LHCN-M2 (cell line): ENCODE data around the gene AKR1C1. TPM values are rescaled to one million over a fixed set of nuclear protein-coding genes. Genes with fewer than 3 reads are reported as not detected.
"Not testable (repeated sequence)": the region's sequence is repeated elsewhere in the genome, so short reads cannot be mapped to it uniquely, and the experiment has no call there.

ENCODE experiments used
- DNase-seq: peaks from one replicate; pipeline ENCODE4 v3.0.0-alpha.2; 2012; ENCODE audit warnings: low read depth
- total RNA-seq: library from RNA; depleted of rRNA; stranded (reverse); fragments of >200 nt; gene quantifications from 2 replicates; pipeline ENCODE4 v1.2.3, GENCODE V29; 2014

AKR1C1 gene
- total RNA-seq, 1 experiment from 2014 or later: 56.1 TPM

DNA sequence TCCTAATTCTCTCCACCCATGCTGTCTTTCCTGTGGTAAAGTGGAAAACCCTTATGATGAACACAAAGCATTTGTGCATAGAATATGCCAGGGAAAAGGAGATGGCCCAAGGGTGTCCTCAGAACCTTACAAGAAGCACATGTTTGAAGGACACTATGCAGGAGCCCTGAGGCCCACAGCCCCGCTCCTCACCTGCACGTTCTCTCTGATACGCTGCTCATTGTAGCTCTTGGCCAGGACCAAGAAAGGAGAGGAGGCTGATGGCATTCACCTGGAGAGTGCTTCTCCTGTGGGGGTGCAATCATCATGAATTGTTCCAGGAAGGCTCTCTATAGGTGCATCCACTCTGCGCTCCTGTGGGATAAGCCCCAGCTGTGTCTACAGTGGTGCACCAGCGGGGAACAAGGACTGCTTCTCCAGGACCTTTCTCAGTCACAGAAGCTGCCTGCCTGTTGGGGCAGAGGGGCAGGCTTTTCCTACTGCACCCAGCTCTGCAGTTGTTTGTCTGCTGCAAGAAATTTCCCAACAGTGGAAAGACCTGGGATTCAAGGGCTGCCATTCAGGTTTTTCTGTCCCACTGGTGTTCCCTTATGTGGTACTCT, 20.5 kb downstream of the AKR1C1 start:
- DNase-seq: no peak

DNA sequence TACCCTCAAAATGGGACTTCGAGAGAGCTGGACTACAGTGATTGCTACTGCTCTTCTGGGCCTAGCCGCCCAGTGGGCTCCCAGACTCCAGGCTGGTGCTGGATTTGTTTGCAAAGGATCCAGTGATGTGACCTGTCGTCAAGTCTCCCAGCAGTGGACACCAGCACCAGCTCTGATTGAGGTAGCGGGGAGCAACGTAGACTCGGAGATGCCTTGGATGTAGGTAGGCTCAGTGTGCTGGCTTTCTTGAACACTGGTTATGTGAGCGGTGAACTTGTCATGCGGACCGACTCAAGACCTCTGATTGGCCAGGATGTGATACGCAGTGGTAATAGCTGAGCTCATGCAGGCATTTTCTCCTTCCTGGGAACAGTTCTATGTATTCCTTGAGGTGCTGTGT, 21.0 kb downstream of the AKR1C1 start:
- no peak for DNase-seq

DNA sequence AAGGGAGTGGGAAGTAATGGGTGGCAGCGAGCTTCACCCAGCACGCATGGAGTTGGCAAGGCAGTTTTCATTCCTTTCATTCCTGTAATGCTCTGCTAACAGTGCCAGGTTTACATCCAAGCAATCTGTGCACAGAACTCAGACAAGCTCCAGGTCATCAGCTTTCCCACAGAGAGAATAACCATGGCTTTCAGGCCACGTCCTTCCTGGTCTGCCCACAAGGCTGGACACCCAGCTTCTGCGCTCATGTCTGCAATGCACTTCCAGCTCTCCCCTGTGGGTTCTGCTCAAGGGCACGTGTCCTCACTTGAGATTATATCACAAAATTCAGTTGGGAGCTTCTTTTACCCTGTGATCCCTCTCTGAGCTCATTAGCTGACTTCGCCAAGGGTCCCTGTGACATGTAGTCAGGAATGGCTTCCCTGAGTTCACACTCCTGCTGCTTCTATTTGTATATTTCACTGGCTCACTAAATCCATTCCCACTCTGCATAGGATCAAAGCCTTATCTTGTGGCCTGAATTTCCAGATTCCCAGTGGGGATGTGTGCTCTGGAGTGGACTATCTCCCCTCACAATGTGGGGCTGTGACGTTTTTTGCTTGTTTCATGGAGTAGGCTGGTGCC, 21.9 kb downstream of the AKR1C1 start:
- DNase-seq: peak; percentile 30

DNA sequence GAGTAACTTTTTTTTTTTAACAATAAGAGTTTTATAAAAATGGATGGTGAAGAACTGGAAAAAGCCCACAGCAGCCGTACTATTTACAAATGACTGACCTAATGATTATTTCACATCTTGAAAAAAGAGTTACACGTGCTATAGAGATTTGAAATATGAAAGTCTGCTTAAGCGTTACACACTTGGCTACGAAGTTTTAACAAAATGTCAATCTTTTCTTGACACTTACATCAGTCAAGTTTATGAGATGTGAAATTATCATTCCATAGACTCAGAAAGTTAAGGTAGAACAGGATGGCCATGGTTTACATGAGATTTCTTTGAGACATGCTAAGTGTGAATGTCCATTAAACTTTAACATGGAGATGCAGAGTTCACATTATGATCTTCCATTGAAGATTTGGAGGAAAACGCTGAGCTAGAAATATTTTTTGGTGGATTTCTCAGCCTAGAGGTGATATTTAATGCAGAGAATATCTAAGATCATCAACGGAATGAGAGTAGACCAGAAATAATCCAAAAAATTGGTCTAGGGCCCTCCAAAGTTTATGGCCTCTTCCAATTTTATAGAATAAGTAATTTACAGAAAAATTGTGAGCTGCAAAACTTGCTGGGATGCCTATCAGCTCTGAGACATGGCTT, 24.9 kb downstream of the AKR1C1 start:
- not testable (repeated sequence) for DNase-seq

DNA sequence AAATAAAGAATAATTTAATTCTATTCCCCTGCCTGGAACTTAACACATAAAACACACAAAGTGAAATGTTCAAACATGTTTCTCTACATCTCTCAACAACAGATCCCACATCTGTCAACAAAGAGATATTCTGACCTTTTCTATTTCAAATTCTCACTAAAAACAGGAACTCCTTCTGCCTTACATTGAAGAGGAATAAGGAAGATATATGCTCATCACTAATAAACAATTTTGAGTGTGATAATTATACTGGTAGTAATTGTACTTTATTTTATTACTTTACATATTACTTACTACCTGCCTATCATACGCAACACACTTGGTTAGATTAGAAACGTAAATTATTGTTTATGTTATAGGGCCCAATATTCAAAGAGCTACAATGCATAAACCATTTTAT, 27.0 kb downstream of the AKR1C1 start:
- DNase-seq: no peak

DNA sequence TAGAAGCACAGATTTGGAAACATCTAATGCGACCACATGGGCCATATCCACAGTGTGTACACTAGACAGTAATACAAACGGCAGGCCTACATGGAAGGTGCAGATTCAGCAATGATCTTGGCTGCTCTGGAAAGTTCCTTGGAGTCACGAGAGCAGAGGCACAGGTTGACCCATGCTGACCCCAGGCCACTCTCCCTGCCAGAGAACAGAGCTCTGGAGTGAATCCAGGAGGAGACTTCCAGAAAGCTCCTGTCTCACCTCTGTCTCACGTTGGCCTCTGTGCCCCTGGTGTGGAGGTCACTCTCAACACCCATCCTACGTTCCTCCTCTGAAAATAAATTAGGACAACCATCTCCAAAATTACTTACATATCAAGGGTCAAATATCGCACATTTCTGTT, 28.2 kb downstream of the AKR1C1 start:
- DNase-seq: not testable (repeated sequence)

DNA sequence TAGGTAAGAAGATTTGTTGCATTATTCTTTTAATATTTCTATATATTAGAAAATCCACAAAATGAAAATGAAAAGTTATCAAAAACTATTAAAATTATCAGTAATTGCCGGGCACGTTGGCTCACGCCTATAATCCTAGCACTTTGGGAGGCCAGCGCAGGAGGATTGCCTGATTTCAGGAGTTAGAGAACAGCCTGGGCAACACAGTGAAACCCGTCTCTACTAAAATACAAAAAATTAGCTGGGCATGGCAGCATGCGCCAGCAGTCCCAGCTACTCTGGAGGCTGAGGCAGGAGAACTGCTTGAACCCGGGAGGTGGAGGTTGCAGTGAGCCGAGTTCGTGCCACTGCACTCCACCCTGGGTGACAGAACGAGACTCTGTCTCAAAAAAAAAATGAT, 29.3 kb downstream of the AKR1C1 start:
- not testable (repeated sequence) for DNase-seq

DNA sequence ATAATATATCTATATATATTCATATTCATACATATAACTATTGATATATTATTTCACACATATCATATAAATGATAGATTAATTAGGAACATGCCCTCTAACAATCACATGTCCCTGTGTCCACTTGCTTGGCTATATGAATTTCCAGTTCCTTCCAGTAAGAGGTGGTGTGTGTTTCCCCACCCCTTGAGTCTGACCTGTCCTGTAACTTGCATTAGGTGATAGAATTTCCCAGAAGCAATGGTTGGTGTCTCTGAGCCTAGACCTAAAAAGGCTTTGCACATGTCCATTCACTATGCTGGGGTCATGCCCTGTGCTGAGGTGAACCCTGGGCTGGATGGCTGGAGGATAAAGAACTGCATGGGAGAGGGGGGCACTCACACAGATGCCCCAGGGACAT, 31.0 kb downstream of the AKR1C1 start:
- not testable (repeated sequence) for DNase-seq

DNA sequence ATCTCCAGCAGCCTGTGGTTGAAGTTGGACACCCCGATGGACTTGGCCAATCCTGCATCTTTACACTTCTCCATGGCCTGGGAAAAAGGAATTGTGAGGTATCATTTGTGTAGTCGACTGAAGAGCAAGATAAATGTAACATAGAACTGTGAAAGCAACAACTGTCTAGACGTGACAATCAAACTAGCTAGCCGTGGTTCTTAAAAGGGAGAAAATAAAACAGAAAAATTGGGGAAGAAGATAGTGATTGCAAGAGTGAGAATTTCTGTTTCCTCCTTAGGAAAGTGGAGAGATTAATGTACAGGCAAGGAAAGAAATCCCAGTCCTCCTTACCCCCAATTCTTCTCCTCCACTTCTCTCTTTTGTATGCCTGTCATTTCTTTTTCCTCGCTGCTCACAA, 35.5 kb downstream of the AKR1C1 start:
- no peak for DNase-seq

DNA sequence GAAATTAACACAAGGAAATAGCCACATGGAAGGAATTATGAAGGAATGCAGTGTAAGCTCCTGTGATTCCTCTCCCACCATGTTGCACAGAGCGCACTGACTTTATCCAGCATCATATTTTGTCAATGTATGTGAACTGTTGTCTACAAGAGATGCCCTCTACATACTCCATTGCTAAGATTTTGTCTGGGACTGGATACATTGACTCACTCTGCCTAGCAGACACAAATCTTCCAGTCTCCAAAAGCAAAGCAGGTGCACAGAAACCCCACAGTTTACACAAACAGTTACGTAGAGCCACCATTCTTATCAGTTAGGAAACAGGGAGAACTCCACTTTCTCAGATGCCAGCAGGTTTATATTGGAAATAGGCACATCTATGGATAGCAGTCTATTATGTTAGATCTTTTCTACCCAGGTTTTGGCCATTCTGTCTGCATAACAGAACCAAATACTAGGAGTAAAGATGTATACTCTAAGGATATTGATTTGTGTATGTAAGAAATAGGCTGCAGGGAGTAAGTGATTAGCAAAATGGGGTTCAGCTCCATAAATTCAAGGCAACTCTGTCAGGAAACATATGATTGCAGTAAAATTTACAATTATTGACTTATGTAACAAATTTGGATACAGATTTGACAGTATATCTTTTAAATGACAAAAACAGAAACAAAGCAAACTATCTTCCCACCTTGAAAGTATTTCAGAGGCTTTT, 39.0 kb downstream of the AKR1C1 start:
- no peak for DNase-seq

DNA sequence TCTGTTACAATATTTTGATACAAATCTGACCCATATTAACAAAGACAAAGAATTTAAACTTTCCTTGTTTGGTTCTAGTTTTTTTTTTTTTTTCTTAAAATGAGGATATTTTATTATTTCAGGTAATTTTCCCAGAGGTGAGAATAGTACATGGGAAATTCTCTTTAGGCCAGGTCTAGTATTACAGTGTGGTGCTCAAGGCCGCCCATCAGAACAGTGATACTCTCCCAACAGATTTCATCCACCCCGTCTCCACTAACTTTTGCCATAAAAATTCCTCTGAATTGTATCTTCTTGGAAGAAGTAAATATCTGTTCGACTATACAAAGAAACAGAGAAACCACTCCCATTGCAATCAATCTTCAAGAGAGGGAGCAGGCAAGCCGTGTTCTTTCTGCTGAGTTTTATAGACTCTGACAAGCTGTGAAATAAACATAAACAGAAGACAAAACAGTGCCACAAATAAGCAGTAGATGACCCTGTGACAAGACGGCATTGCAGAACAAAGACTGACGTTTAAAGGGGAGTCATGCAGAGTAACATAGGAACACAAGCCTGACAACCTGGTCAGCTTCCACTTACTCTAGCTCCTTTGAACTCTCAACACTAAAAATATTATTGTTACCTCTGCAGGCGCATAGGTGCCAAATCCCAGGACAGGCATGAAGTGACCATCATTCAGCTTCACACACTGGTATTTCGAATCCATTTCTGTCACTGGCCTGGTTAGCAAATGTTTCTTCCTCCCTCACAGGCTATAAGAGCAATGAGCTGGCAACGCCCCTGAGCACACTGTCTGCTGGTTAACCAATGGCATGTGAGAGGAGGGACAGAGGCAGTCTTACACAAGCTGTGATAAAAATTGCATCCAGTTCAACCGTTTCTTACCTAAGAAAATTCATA, 40.2 kb downstream of the AKR1C1 start, which contains the start of gene AKR1C2:
TSS of gene AKR1C2 (minus strand) at position 731 of the 903 bp plus-strand sequence. CDS start at position 709, 22 bp downstream.
- DNase-seq: not testable (repeated sequence)

DNA sequence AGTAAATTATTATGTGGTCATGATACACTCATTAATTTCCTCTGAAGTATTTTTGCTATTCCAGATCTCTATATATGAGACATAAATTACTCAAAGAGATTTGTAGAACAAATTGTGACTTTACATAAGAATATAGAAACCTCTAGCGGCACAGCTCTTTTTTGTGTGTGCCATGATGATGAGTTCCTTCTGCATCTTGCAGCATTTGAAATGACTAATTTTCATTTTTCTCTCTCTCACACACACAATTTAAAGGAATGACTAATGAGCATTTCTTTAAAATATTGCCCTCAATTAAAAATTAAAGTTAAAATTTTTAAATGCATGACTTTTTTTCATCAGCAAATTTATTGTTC, 40.8 kb downstream of the AKR1C1 start:
- DNase-seq: not testable (repeated sequence)

DNA sequence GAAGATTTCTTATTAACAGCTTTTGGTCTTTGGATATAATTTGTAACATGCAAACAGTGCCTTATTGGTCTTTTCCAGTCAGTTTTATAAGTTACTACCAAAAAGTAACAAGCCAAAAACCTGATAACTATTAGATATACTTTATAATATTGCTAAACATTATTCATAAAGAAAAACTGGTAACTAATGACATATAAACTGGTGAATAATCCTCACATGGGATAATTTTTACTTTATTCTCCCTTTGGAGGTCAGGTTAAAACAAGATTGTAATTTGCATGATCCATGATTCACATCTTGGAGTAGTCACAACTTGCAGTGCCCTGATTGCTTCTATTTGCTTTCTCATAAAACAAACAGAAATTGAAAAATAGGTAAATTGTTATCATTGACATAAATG, 41.3 kb downstream of the AKR1C1 start:
- DNase-seq: not testable (repeated sequence)

DNA sequence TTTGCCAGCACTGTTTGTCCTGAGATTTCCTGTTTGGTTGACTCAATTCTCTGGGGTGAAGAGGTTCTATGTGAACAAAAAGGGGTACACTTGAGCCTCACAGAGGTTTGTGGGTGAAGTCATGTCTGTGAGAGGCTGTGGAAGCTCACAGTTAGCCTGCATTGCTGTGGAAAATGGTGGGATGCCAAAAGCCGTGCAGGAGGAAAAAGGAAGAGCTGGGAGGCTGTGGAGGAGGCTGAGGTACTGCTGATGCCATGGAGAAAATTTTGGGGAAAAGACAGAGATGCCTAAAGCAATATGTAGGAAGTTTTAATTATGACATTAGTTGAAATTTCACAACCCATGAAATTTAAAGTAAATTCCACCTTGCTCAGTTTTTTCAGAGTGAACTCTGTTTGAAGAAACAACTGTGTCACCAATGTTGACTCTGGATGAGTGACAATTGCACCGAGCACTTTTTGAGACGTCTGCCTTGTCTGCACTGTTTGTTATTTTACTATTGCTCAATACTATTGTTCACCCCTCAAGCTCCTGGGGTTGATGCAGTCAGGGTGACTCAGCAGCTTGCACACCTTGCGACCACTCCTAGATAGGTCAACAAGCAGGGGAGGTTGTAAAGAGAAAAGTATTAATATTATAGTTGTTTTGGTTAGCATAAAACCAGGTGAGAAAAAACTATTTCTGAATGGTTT, 45.8 kb downstream of the AKR1C1 start:
- not testable (repeated sequence) for DNase-seq

DNA sequence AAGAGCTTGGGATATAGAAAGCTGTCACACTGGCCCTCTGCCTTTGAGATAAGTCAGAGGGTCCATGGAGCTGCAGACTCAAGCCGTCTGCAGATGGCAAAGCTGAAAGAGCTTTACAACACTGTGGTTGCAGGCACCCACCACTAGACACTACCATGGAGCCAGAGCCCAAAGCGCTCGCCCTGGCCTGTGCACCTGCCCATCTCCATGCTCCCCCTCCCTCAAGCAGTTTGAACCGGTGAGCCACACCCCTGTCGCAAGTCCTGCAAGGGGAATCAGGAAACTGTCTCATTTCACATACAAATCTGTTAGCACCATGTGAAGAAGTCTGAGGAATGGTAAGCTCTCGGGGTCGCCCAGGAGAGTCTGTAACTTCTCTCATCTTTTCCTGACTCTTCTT, 46.8 kb downstream of the AKR1C1 start:
- DNase-seq: not testable (repeated sequence)

DNA sequence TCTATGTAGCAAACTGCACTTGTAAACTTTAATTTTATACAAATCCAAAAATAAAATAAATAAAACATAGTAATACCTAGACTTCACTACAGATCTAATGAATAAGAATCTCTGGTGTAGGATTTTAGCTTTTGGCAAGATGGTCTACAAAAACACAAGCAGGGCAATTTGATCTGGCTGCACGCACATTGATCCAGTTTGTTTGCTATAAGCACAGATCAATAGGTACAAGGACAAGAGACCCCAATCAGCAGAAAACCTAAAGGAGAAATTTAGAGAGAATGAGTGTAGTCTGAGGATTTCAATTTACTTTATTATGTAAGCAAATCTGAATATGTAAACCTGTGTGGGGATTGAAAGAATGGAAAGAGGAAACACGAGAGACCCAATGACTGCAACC, 48.2 kb downstream of the AKR1C1 start:
- DNase-seq: not testable (repeated sequence)

DNA sequence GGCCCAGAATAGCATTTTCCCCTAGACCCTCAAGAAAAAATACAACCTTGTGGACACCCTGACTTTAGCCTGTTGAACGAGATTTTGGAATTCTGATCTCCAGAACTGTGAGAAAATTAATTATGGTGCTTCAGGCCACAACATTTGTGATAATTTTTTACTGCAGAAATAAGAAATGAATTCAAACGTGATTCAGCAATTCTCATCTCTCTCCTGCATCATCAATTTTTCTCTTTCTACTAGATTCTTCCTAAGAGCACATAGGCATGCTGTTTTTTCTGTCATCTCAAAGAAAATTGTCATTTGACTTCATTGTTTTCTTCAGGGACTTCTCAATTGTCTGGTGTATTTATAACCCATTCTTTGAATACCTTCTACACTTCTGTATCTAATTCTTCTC, 49.4 kb downstream of the AKR1C1 start:
- no peak for DNase-seq

DNA sequence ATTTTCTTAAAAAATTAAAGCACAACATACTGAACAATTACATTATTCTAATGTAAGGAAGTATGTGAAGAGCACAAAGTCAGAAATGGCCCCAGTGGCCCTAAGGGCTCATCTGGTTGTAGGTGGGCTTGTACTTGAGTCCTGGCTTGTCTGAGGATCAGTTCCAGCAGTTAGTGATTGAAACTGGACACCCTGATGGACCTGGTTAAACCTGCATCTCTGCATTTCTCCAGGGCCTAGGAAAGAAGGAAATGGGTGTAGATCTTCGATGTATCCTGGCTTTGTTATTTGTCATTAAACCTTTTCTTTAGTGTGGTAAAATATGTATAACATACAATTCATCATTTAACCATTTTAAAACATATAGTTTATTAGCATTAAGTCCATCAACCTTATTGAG, 50.2 kb downstream of the AKR1C1 start:
- no peak for DNase-seq

DNA sequence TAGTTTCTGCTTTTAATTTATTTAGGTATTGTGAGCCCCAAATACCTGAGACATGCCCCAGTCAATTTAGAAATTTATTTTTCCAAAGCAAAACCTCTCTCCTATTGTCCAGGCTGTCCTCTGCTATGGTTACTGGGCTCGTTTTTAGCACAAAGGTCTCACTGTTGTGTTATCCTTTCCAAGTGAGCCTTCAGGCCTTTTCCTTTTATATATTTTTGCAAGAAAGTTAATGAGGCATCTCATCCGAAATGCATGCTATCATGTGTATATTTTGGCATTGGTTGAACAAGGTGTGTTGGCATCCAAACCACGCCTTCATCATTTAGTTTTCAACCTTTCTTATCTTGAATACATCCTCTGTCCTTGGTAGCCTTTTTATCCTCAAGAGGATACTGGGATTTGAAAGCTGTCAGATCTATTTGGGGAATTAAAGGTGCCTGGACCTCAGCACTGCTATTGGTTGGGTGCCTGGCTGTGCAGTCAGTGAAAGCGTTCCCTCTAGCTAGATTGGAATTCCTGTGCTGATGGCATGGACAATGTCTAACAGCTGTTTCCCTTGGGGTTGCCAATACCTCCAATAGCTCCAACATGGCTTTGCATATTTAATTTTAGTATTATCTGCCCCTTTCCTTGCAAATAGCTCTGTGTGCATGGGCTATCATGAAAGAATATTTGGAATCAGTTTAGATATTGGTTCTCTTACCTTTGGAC, 51.1 kb downstream of the AKR1C1 start:
- DNase-seq: not testable (repeated sequence)

DNA sequence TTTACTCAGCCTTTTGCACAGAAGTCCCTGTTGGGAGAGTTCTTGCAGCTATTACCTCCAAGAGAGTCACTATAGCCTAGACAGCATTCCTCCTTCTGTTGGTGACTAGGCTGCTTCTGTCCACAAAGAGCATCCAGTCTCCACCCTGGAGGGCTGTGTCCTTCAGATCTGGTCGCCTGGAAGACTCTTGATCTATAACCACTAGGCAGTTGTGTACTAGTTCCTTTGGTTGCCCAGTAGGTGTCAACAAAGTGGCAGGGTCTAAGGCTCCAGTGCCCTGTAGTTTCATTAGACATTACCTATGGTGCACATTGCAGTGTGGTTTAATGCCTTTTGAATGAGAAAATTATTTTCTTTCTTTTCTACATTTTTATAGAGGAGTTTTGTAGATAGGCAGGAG, 51.7 kb downstream of the AKR1C1 start:
- peak; percentile 42 for DNase-seq
